Skeletal muscle satellite cell (primary cell): Measurements from ENCODE around the gene PTDSS2.

Source experiments
- H3K27me3 ChIP-seq: 2 replicates; pipeline ENCODE4 v1.7.0; 2013; ENCODE audit warnings: low read length; ENCODE audit not compliant: control insufficient read depth, insufficient read depth
- H3K36me3 ChIP-seq: 2 replicates; pipeline ENCODE4 v1.7.0; 2013; ENCODE audit warnings: mild to moderate bottlenecking, control low read depth, low read length; ENCODE audit not compliant: insufficient read depth
- H3K4me1 ChIP-seq: 2 replicates; pipeline ENCODE4 v1.7.0; 2013; ENCODE audit warnings: low read length; ENCODE audit not compliant: control insufficient read depth, insufficient read depth
- H3K4me2 ChIP-seq: 2 replicates; pipeline ENCODE4 v1.7.0; 2013; ENCODE audit warnings: mild to moderate bottlenecking, low read length
- H3K4me3 ChIP-seq: 2 replicates; pipeline ENCODE4 v1.7.0; 2013; ENCODE audit warnings: low read length
- H3K9ac ChIP-seq: 2 replicates; pipeline ENCODE4 v1.7.0; 2013; ENCODE audit warnings: mild to moderate bottlenecking, low read depth, low read length, moderate library complexity
- H3K9me3 ChIP-seq: replicated peaks from 2 replicates; pipeline ENCODE4 v1.7.0; 2013; ENCODE audit warnings: mild to moderate bottlenecking, control low read depth, low read length

PTDSS2 gene

GRCh38 chr11:438101-438844 lies 11.8 kb upstream of the PTDSS2 start:
- Histone ChIP-seq H3K9ac (no peak overlapping the region), H3K27me3 (peaks cover 18% of the 10 kb centered on the region), H3K4me1 (no peaks in the 10 kb centered on the region), H3K4me3 (no peak overlapping the region), H3K36me3 (no peaks in the 10 kb centered on the region), H3K9me3 (no peaks in the 10 kb centered on the region), H3K4me2 (no peak overlapping the region)

- Histone ChIP-seq H3K36me3 (no peaks in the 10 kb centered on the region), H3K4me2 (no peak overlapping the region), H3K27me3 (peaks cover 24% of the 10 kb centered on the region), H3K4me1 (peaks cover 6% of the 10 kb centered on the region), H3K9ac (no peak overlapping the region), H3K9me3 (no peaks in the 10 kb centered on the region), H3K4me3 (no peak overlapping the region)
Measured at GRCh38 chr11:439315-440064, 10.6 kb upstream of the PTDSS2 start.

DNA sequence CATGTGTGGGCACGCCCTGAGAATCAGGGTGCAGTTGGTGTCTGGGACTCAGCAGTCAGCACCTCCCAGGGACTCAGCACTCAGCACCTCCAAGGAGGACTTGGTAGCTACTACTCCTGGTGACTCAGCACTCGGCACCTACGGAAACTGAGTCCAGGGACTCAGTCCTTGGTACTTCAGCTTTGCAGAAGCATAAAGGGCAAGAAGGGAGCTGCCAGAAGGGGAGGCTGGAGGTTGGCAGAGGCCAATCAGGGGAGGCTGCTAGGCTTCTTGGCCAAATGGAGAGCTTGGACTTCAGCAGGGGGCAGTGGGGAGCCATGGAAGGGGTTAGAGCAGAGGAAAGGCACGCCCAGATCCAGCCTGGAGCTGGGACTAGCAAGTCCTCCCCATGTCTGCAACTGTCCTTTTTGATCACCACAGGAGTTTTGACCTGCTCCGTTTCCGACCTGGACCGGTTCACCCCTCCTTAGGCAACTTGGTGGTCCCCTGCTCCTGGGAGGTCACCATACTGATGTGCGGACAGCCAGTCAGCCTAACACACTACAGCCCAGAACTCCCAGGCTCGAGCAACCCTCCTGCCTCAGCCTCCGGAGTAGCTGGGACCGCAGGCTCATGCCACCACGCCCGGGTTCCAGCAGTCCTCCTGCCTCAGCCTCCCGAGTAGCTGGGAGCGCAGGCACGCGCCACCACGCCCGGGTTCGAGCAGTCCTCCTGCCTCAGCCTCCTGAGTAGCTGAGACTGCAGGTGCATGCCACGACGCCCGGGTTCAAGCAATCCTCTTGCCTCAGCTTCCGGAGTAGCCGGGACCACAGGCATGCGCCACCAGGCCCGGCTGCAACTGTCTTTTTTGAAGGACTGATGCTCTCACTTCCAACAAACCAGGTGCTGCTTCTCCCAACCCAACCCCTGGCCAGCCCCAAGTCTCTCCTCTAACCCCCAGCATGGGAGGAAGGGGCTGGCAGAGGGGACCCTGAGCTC lies 9.7 kb upstream of the PTDSS2 start:
- peaks cover 24% of the 10 kb centered on the region for H3K27me3 ChIP-seq
- H3K9ac ChIP-seq: no peak overlapping the region
- no peak overlapping the region for H3K4me3 ChIP-seq

DNA sequence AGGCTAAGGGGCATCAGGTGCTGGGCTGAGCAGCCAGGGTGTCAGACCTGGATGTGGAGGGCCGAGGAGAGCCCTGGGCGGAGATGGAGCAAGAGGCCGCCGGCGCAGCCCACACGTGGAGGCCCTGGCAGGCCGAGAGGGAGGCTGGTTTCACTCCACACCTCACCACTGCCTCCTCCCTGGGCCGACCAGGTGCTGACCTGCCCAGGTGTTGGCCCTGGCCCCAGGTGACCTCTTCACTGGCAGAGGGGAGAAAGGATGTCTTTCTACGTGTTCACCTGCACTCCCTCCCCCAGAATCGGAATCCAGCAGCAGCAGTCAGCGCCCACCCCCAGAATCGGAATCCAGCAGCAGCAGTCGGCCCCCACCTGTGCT lies 9.0 kb upstream of the PTDSS2 start:
- H3K9ac ChIP-seq: no peak overlapping the region
- peaks cover 24% of the 10 kb centered on the region for H3K27me3 ChIP-seq
- H3K4me3 ChIP-seq: no peak overlapping the region
- H3K4me1 ChIP-seq: peaks cover 8% of the 10 kb centered on the region
- no peaks in the 10 kb centered on the region for H3K36me3 ChIP-seq
- no peaks in the 10 kb centered on the region for H3K9me3 ChIP-seq
- no peak overlapping the region for H3K4me2 ChIP-seq

More for the DNA sequence above, 9.7 kb upstream of the PTDSS2 start:
- no peaks in the 10 kb centered on the region for H3K9me3 ChIP-seq
- H3K4me1 ChIP-seq: peaks cover 8% of the 10 kb centered on the region
- H3K36me3 ChIP-seq: no peaks in the 10 kb centered on the region
- no peak overlapping the region for H3K4me2 ChIP-seq

DNA sequence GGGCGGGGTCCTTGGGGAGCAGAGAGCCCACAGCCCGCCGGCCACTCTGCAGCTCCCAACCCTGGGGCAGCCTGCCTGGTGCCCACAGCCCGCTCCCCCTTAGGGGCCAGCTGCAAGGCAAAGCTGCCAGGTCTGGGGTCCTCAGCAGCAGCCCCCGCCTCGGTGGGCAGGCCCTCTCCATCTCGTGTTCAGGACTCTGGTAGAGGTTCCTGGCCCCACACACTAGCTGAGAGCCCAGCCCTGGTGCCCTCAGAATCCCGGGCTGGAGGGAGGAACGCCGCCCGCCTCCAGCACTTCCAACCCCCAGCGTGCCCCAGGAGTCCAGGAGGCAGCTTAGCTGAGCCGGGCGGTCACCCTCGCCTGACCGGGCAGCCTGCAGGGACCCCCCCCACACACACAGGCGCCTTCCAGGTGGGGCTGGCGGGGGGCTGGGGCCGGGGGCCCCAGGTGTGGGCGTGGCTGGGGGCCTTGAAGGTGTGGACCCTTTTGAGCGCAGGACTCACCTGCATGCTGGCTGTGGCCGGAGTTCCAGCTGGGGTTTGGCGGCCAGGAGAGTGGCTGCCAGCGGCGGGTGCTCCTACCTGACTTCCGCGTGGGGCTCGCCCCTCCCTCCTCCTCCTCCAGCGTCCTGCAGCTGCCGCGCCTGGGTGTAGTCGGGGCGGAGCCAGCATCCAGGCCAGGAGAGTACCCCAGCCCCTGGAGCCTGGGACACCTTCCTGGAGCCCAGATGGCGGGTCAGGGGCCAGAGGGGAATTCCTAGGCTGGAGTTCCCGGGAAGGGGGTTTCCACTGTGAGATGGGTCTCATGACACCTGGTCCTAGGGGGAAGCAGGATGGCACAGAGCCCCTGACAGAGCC lies 8.4 kb upstream of the PTDSS2 start, which contains the start of gene ANO9:
Gene ANO9, minus strand, starts transcription at position 594 of the 857 bp plus-strand sequence. Its CDS starts 85 bp downstream, at position 509.
- H3K4me3 ChIP-seq: no peak within 1 kb of the TSS
- peaks cover 8% of the 10 kb centered on the region for H3K4me1 ChIP-seq
- H3K9ac ChIP-seq: no peak within 1 kb of the TSS

GRCh38 chr11:442611-443081 lies 7.4 kb upstream of the PTDSS2 start:
- no peak overlapping the region for H3K4me2 ChIP-seq
- H3K36me3 ChIP-seq: no peaks in the 10 kb centered on the region
- H3K27me3 ChIP-seq: peaks cover 24% of the 10 kb centered on the region
- no peak overlapping the region for H3K4me3 ChIP-seq
- H3K4me1 ChIP-seq: peaks cover 8% of the 10 kb centered on the region
- no peaks in the 10 kb centered on the region for H3K9me3 ChIP-seq
- no peak overlapping the region for H3K9ac ChIP-seq

More for the DNA sequence above, 8.4 kb upstream of the PTDSS2 start, which contains the start of gene ANO9:
- Histone ChIP-seq H3K9me3 (no peaks in the 10 kb centered on the region), H3K4me2 (no peak within 1 kb of the TSS), H3K36me3 (no peaks in the 10 kb centered on the region), H3K27me3 (peaks cover 24% of the 10 kb centered on the region)

GRCh38 chr11:443542-444199 lies 6.4 kb upstream of the PTDSS2 start:
- Histone ChIP-seq H3K9me3 (no peaks in the 10 kb centered on the region), H3K36me3 (no peaks in the 10 kb centered on the region), H3K27me3 (peaks cover 24% of the 10 kb centered on the region), H3K4me1 (peaks cover 13% of the 10 kb centered on the region), H3K4me2 (no peak overlapping the region), H3K4me3 (no peak overlapping the region), H3K9ac (no peak overlapping the region)

DNA sequence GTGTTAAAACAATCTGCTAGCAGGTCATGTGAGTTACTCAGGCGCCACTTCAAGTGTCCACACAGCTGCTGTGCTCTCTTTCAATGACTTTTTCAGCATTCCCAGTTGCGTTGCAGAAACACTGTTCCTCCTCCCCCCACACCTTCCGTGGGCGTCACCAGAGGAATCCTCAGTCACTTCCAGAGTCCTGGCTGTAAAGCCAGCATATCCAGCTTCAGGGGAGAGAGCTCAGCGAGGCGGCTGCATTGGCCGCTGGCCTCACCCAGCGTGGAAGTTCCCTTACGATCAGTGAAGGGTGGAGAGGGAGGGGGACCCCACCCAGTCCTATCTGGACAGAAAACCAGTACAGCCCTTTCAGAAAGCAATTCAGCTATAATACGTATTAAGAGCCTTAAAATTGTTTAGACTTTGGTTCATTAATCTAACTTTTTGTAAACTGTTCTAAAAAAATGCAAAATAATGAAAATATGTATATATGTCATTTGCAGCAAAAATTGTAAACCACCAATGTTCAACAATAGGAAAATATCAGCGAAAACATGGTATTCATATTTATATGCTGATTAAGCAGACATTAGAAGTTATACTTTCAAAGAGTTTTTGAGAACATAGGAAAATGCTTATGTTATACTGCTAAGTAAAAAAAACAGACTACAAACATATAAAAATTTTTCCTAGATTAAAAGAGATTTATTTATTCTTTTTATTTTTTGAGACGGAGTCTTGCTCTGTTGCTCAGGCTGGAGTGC lies 5.5 kb upstream of the PTDSS2 start:
- H3K9ac ChIP-seq: no peak overlapping the region
- peaks cover 24% of the 10 kb centered on the region for H3K27me3 ChIP-seq
- H3K4me3 ChIP-seq: no peak overlapping the region
- H3K4me1 ChIP-seq: peaks cover 21% of the 10 kb centered on the region
- no peaks in the 10 kb centered on the region for H3K36me3 ChIP-seq
- no peaks in the 10 kb centered on the region for H3K9me3 ChIP-seq
- peak overlapping the region; percentile 55 for H3K4me2 ChIP-seq

DNA sequence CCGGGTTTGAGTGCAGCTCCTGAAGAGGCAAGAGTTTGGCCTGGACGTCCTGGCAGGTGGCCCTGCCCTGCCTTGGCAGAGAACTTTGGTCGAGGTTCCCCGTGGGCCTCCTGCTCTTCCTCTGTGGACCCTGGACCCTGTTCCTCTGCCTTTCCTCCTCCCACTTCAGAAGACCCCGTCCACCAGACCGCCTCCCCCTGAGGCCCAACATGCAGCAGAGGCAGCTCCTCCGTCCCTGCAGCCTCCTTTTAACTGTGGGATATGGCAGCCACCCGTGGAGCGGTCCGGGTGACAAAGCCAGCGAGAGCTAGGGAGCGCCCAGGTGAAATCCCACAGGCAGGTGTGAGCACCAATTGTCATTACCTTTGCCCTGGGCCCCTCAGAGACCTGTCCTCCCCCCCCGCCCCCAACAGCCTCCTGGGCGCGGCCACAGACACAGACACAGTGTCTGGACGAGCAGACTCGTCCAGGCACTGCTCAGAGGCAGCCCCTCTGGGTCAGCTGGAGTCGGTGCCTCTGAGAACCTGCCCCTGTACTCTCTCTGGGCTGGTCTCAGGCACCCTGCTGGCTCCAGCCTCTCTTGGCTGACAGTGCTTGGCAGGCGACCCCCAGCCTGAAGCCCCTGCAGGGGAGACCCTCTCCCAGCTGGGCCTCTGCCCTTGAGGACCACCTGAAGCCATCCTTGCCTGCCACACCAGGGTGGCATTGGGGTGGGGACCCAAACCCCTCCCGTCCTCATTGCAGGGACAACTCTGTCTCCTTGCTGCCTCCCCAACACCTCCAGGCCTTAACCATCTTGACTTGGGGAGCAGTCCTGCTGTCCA lies 4.1 kb upstream of the PTDSS2 start:
- Histone ChIP-seq H3K9me3 (no peaks in the 10 kb centered on the region), H3K9ac (no peak overlapping the region), H3K4me1 (peaks cover 23% of the 10 kb centered on the region), H3K27me3 (peaks cover 10% of the 10 kb centered on the region), H3K36me3 (no peaks in the 10 kb centered on the region), H3K4me3 (no peak overlapping the region), H3K4me2 (no peak overlapping the region)
